Neural cell (in vitro differentiated cells): ENCODE results near the gene ZNF692. TPM values are rescaled to one million over a fixed set of nuclear protein-coding genes. Genes with fewer than 3 reads are reported as not detected.
A peak's percentile ranks its signal among the peaks of the same experiment; 100 is the strongest.

Experiments
- H2AFZ ChIP-seq: fragments of 200-600, 300-800 bp; sonication (generic), shearing (Covaris generic); 2 replicates; pipeline ENCODE4 v1.6.0; 2014; ENCODE audit warnings: low read depth, mild to moderate bottlenecking, antibody characterized with exemption, low read length, moderate library complexity
- H3F3A ChIP-seq: fragments of 200-600 bp; shearing (Covaris generic); 2 replicates; pipeline ENCODE4 v1.6.1; 2016; ENCODE audit warnings: mild to moderate bottlenecking, moderate library complexity, mixed read lengths, antibody characterized with exemption, low read length; ENCODE audit not compliant: insufficient read depth, poor library complexity, severe bottlenecking
- H3K27ac ChIP-seq: fragments of 200-600, 300-800 bp; sonication (generic), shearing (Covaris generic); 2 replicates; pipeline ENCODE4 v1.5.1; 2014; ENCODE audit warnings: mild to moderate bottlenecking, low read length, moderate library complexity
- H3K27me3 ChIP-seq: fragments of 300-800, 200-600 bp; sonication (generic), shearing (Covaris generic); 2 replicates; pipeline ENCODE4 v1.6.0; 2014; ENCODE audit warnings: mild to moderate bottlenecking, low read depth, low read length, moderate library complexity; ENCODE audit not compliant: insufficient read depth
- H3K36me3 ChIP-seq: fragments of 300-800, 200-600 bp; sonication (generic), shearing (Covaris generic); 2 replicates; pipeline ENCODE4 v1.5.1; 2014; ENCODE audit warnings: mild to moderate bottlenecking, antibody characterized with exemption, low read length, moderate library complexity; ENCODE audit not compliant: insufficient read depth
- H3K4me2 ChIP-seq: fragments of 300-800, 200-600 bp; sonication (generic), shearing (Covaris generic); 2 replicates; pipeline ENCODE4 v1.6.0; 2014; ENCODE audit warnings: mild to moderate bottlenecking, low read length
- H3K4me3 ChIP-seq: fragments of 300-800, 200-600 bp; sonication (generic), shearing (Covaris generic); 2 replicates; pipeline ENCODE4 v1.5.1; 2014; ENCODE audit warnings: mild to moderate bottlenecking, low read length, moderate library complexity
- H3K79me2 ChIP-seq: fragments of 200-600 bp; shearing (Covaris generic); replicated peaks from 2 replicates; pipeline ENCODE4 v1.6.0; 2014; ENCODE audit warnings: mild to moderate bottlenecking, low read length, moderate library complexity; ENCODE audit not compliant: insufficient read depth
- H3K9ac ChIP-seq: fragments of 300-800, 200-600 bp; sonication (generic), shearing (Covaris generic); 2 replicates; pipeline ENCODE4 v1.6.1; 2016; ENCODE audit warnings: mild to moderate bottlenecking, low read length, mixed read lengths
- H3K9me2 ChIP-seq: fragments of 200-600 bp; shearing (Covaris generic); 2 replicates; pipeline ENCODE4 v1.6.1; 2016; ENCODE audit warnings: mild to moderate bottlenecking, low read length, mixed read lengths; ENCODE audit not compliant: insufficient read depth
- H3K9me3 ChIP-seq: fragments of 200-600, 300-800 bp; sonication (generic), shearing (Covaris generic); 2 replicates; pipeline ENCODE4 v1.6.1; 2016; ENCODE audit warnings: mild to moderate bottlenecking, mixed run types, low read length, moderate library complexity, mixed read lengths
- H4K20me1 ChIP-seq: fragments of 200-600 bp; shearing (Covaris generic); 2 replicates; pipeline ENCODE4 v1.6.1; 2016; ENCODE audit warnings: mild to moderate bottlenecking, mixed run types; ENCODE audit not compliant: insufficient read depth
- EP300 ChIP-seq: fragments of 450-650 bp; conservative IDR thresholded peaks from 2 replicates; pipeline ENCODE4 v1.6.1; 2014; ENCODE audit warnings: antibody characterized with exemption, mild to moderate bottlenecking, moderate library complexity; ENCODE audit not compliant: poor library complexity, severe bottlenecking
- EZH2 ChIP-seq: fragments of 200-600, 300-800 bp; shearing (Covaris generic), sonication (generic); IDR thresholded peaks from 2 replicates; pipeline ENCODE4 v1.6.1; 2014; ENCODE audit warnings: antibody characterized with exemption, low read length, borderline replicate concordance, mild to moderate bottlenecking; ENCODE audit not compliant: insufficient read depth, poor library complexity, severe bottlenecking
- MXI1 ChIP-seq: fragments of 450-650 bp; conservative IDR thresholded peaks from 2 replicates; pipeline ENCODE4 v1.6.1; 2014; ENCODE audit warnings: antibody characterized with exemption, mild to moderate bottlenecking; ENCODE audit not compliant: poor library complexity, severe bottlenecking
- POLR2AphosphoS5 ChIP-seq: IDR thresholded peaks from 2 replicates; pipeline ENCODE4 v1.6.1; 2012
- RAD21 ChIP-seq: fragments of 450-650 bp; conservative IDR thresholded peaks from 2 replicates; pipeline ENCODE4 v1.6.1; 2014; ENCODE audit warnings: antibody characterized with exemption, mild to moderate bottlenecking, moderate library complexity
- SMC3 ChIP-seq: fragments of 450-650 bp; conservative IDR thresholded peaks from 2 replicates; pipeline ENCODE4 v1.6.1; 2014; ENCODE audit warnings: antibody characterized with exemption, mild to moderate bottlenecking, moderate library complexity; ENCODE audit not compliant: poor library complexity
- TAF1 ChIP-seq: IDR thresholded peaks from 2 replicates; pipeline ENCODE4 v1.6.1; 2012; ENCODE audit warnings: low read depth
- polyA plus RNA-seq: library from polyadenylated mRNA; depleted of rRNA; stranded (reverse); fragments of >200 nt; gene quantifications from 2 replicates; pipeline ENCODE4 v1.2.3, GENCODE V29; 2014
- TF ChIP-seq, protein P1 (sequence below): IDR thresholded peaks from 2 replicates; pipeline ENCODE4 v1.6.1; 2012; ENCODE audit warnings: borderline replicate concordance
- TF ChIP-seq, protein P2 (sequence below): fragments of 450-650 bp; IDR thresholded peaks from 2 replicates; pipeline ENCODE4 v1.5.1; 2014; ENCODE audit warnings: antibody characterized with exemption, mild to moderate bottlenecking, moderate library complexity; ENCODE audit not compliant: poor library complexity, severe bottlenecking

Gene ZNF692
- polyA plus RNA-seq, 1 donor from 2014 or later = 183 TPM

DNA sequence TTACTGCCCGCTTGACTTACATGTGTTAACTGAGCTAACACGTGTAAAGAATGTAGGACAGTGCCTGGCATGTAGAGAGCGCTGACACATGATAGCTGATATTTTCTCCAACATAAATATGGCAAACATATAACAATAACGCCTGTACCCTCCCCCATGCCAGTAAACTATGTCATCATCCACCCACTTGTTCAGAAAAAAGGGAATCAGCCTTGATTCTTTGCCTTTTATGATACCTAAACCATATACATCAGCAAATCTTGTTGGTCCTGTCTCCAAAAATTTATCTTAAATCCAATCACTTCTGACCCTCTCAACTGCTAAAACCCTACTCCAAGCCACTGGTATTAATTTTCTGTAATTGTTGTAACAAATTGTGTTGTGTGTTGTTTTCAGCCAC lies 1.1 kb upstream of the ZNF692 start:
- Histone ChIP-seq H3K9me2 (no peaks in the 10 kb centered on the region), H3F3A (no peaks in the 10 kb centered on the region), H4K20me1 (no peaks in the 10 kb centered on the region), H3K4me2 (no peak overlapping the region), H3K27ac (no peak overlapping the region), H3K9me3 (no peaks in the 10 kb centered on the region), H3K4me3 (no peak overlapping the region), H3K36me3 (no peaks in the 10 kb centered on the region), H2AFZ (no peak overlapping the region), H3K79me2 (no peaks in the 10 kb centered on the region), H3K9ac (no peak overlapping the region), H3K27me3 (peaks cover 8% of the 10 kb centered on the region)
- TF ChIP-seq RAD21 (no peak), SMC3 (no peak), TAF1 (no peak), EZH2 (no peak), POLR2AphosphoS5 (no peak), EP300 (no peak), MXI1 (no peak)
- TF ChIP-seq, protein P1, sequence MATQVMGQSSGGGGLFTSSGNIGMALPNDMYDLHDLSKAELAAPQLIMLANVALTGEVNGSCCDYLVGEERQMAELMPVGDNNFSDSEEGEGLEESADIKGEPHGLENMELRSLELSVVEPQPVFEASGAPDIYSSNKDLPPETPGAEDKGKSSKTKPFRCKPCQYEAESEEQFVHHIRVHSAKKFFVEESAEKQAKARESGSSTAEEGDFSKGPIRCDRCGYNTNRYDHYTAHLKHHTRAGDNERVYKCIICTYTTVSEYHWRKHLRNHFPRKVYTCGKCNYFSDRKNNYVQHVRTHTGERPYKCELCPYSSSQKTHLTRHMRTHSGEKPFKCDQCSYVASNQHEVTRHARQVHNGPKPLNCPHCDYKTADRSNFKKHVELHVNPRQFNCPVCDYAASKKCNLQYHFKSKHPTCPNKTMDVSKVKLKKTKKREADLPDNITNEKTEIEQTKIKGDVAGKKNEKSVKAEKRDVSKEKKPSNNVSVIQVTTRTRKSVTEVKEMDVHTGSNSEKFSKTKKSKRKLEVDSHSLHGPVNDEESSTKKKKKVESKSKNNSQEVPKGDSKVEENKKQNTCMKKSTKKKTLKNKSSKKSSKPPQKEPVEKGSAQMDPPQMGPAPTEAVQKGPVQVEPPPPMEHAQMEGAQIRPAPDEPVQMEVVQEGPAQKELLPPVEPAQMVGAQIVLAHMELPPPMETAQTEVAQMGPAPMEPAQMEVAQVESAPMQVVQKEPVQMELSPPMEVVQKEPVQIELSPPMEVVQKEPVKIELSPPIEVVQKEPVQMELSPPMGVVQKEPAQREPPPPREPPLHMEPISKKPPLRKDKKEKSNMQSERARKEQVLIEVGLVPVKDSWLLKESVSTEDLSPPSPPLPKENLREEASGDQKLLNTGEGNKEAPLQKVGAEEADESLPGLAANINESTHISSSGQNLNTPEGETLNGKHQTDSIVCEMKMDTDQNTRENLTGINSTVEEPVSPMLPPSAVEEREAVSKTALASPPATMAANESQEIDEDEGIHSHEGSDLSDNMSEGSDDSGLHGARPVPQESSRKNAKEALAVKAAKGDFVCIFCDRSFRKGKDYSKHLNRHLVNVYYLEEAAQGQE = no peak
- TF ChIP-seq, protein P2, sequence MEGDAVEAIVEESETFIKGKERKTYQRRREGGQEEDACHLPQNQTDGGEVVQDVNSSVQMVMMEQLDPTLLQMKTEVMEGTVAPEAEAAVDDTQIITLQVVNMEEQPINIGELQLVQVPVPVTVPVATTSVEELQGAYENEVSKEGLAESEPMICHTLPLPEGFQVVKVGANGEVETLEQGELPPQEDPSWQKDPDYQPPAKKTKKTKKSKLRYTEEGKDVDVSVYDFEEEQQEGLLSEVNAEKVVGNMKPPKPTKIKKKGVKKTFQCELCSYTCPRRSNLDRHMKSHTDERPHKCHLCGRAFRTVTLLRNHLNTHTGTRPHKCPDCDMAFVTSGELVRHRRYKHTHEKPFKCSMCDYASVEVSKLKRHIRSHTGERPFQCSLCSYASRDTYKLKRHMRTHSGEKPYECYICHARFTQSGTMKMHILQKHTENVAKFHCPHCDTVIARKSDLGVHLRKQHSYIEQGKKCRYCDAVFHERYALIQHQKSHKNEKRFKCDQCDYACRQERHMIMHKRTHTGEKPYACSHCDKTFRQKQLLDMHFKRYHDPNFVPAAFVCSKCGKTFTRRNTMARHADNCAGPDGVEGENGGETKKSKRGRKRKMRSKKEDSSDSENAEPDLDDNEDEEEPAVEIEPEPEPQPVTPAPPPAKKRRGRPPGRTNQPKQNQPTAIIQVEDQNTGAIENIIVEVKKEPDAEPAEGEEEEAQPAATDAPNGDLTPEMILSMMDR = no peak

DNA sequence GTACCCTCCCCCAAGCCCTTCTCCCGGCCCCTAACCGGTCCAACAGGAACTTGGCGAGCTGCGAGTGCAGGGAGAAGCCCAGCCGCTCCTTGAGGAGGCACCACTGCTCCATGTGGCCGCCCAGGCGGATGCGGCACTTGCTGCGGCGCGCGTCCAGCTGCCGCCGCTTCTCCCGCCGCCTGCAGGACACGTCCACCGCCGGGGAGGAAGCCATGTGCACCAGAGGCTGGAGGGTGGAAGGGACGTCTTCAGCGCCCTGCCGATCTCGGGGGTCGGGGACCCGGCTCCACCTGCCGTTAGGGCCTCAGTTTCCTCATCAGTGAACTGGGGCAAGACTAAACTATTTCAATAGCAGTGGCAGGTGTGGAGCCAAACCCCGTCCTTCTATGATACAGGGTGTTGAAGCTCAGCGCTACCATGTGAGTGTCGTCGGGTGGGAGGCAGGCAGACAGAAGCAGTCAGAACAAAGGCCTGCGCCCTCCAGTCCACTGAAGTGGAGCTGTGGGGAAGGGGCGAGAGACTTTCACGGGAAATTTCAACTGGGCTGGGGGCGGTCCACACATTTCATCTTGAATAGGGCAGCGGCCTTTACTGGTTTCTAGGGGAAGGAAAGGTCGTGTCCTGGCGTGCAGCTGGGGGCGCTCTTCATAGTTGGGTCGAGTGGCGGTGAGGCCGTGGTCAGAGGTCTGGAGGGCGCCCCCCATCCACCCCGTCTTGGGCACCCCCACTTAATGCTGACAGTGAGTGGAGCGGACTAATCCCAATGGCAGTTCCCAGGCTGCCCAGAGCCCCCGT lies 592 bp downstream of the ZNF692 start:
- no peaks in the 10 kb centered on the region for H4K20me1 ChIP-seq
- no peaks in the 10 kb centered on the region for H3K79me2 ChIP-seq
- H3K9ac ChIP-seq = peak overlapping the region; percentile 68
- no peaks in the 10 kb centered on the region for H3K9me3 ChIP-seq
- H3K9me2 ChIP-seq = no peaks in the 10 kb centered on the region
- H3K4me2 ChIP-seq = peak overlapping the region; percentile 26
- peaks cover 8% of the 10 kb centered on the region for H3K27me3 ChIP-seq
- H3K36me3 ChIP-seq = no peaks in the 10 kb centered on the region
- peak overlapping the region; percentile 70 for H3K4me3 ChIP-seq
- H3F3A ChIP-seq = no peaks in the 10 kb centered on the region
- H3K27ac ChIP-seq = peak overlapping the region; percentile 77
- TF ChIP-seq EP300 (no peak), TAF1 (peak; percentile 47), RAD21 (no peak), SMC3 (no peak), MXI1 (peak; percentile 74), EZH2 (no peak), POLR2AphosphoS5 (peak; percentile 38)
- TF ChIP-seq, protein P2 = peak; percentile 67
- TF ChIP-seq, protein P1 = no peak
- H2AFZ ChIP-seq = peak overlapping the region; percentile 80
